AG20443 (cell line): Measurements from ENCODE around the gene ADARB2.

Experiments used
- DNase-seq: peaks from one replicate; pipeline ENCODE4 v3.0.0; 2012; ENCODE audit warnings: low spot score, mixed read lengths

ADARB2 gene

GRCh38 chr10:1569208-1569607, 168.1 kb downstream of the ADARB2 start:
- DNase-seq, result no peak

- DNase-seq, result no peak
Measured at GRCh38 chr10:1567742-1568495, 169.4 kb downstream of the ADARB2 start.

GRCh38 chr10:1567152-1567551, 170.2 kb downstream of the ADARB2 start:
- no peak for DNase-seq

- no peak for DNase-seq
Measured at GRCh38 chr10:1564791-1565190, 172.5 kb downstream of the ADARB2 start.

- DNase-seq, result no peak
Measured at GRCh38 chr10:1563028-1563427, 174.3 kb downstream of the ADARB2 start.

- no peak for DNase-seq
Measured at GRCh38 chr10:1561731-1562337, 175.5 kb downstream of the ADARB2 start.

- no peak for DNase-seq
Measured at GRCh38 chr10:1560535-1561192, 176.7 kb downstream of the ADARB2 start.

GRCh38 chr10:1559761-1560160, 177.6 kb downstream of the ADARB2 start:
- no peak for DNase-seq

GRCh38 chr10:1559311-1559710, 178.0 kb downstream of the ADARB2 start:
- no peak for DNase-seq

GRCh38 chr10:1558906-1559305, 178.4 kb downstream of the ADARB2 start:
- DNase-seq, result no peak

- DNase-seq, result no peak
Measured at GRCh38 chr10:1557081-1557480, 180.2 kb downstream of the ADARB2 start.

GRCh38 chr10:1556496-1556895, 180.8 kb downstream of the ADARB2 start:
- no peak for DNase-seq

- no peak for DNase-seq
Measured at GRCh38 chr10:1553951-1554350, 183.4 kb downstream of the ADARB2 start.

- DNase-seq, result no peak
Measured at GRCh38 chr10:1552881-1553670, 184.2 kb downstream of the ADARB2 start.

- no peak for DNase-seq
Measured at GRCh38 chr10:1552406-1552805, 184.9 kb downstream of the ADARB2 start.

- DNase-seq, result no peak
Measured at GRCh38 chr10:1551636-1552338, 185.5 kb downstream of the ADARB2 start.

- no peak for DNase-seq
Measured at GRCh38 chr10:1550616-1551015, 186.7 kb downstream of the ADARB2 start.

- no peak for DNase-seq
Measured at GRCh38 chr10:1550291-1550595, 187.1 kb downstream of the ADARB2 start.

GRCh38 chr10:1549591-1550290, 187.6 kb downstream of the ADARB2 start:
- no peak for DNase-seq

GRCh38 chr10:1548596-1548995, 188.7 kb downstream of the ADARB2 start:
- no peak for DNase-seq

GRCh38 chr10:1548146-1548545, 189.2 kb downstream of the ADARB2 start:
- no peak for DNase-seq
